Retinal pigment epithelial cell (primary cell): ENCODE results near the gene PDE4D.
"Not testable (repeated sequence)": the region's sequence is repeated elsewhere in the genome, so short reads cannot be mapped to it uniquely, and the experiment has no call there.

Experiments used
- DNase-seq: peaks from one replicate; pipeline ENCODE4 v3.0.0-alpha.2; 2010; ENCODE audit warnings: low read depth
- H3K4me3 ChIP-seq: 2 replicates; pipeline ENCODE4 v1.5.1; 2011; ENCODE audit warnings: mild to moderate bottlenecking, low read length, control low read depth, moderate library complexity
- TF ChIP-seq, protein P1 (sequence below): conservative IDR thresholded peaks from 2 replicates; pipeline ENCODE4 v1.5.1; 2011; ENCODE audit warnings: low read depth, low read length, control low read depth, inconsistent platforms

The PDE4D gene

DNA sequence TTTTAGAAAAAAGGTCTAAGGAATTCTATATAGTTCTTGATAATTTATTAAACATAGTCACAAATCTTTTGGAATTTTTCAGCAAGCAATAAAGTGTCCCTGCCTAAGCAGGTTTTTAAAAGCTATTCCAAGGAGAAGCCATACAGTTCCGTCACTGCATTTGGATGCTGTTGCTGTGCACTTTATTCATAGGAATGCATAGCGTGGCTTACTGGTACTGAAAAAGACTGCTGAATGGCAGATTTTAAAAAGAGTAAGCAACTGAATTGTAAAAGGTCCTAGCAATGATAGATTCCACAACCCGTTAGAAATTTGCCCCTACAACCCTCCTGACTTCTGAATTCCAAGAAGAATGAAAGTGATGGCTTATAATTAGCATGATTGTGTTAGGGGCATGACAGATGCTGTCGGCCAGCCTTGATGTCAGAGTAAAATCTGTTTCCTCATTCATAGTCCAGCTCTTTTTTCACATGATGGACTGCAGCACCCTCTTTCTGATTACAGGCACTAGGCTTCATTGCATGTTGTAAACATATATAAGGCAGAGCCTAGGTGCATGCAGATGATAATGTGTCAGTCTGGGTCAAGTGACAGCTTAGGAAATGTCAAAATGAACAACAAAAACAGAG lies 227.0 kb downstream of the PDE4D start:
- TF ChIP-seq, protein P1, sequence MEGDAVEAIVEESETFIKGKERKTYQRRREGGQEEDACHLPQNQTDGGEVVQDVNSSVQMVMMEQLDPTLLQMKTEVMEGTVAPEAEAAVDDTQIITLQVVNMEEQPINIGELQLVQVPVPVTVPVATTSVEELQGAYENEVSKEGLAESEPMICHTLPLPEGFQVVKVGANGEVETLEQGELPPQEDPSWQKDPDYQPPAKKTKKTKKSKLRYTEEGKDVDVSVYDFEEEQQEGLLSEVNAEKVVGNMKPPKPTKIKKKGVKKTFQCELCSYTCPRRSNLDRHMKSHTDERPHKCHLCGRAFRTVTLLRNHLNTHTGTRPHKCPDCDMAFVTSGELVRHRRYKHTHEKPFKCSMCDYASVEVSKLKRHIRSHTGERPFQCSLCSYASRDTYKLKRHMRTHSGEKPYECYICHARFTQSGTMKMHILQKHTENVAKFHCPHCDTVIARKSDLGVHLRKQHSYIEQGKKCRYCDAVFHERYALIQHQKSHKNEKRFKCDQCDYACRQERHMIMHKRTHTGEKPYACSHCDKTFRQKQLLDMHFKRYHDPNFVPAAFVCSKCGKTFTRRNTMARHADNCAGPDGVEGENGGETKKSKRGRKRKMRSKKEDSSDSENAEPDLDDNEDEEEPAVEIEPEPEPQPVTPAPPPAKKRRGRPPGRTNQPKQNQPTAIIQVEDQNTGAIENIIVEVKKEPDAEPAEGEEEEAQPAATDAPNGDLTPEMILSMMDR = peak; percentile 19
- DNase-seq = no peak
- no peak overlapping the region for H3K4me3 ChIP-seq

DNA sequence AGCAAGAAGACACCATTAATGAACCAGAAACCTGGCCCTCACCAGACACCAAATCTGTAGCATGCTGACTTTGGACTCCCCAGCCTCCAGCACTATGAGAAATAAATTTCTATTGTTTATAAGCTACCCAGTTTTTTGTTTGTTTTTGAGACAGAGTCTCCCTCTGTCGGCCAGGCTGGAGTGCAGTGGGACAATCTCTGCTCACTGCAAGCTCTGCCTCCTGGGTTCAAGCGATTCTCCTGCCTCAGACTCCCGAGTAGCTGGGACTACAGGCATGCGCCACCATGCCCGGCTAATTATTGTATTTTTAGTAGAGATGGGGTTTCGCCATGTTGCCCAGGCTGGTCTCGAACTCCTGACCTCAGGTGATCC lies 227.7 kb downstream of the PDE4D start:
- TF ChIP-seq, protein P1 = peak; percentile 2
- DNase-seq, H3K4me3 ChIP-seq: not testable (repeated sequence)

DNA sequence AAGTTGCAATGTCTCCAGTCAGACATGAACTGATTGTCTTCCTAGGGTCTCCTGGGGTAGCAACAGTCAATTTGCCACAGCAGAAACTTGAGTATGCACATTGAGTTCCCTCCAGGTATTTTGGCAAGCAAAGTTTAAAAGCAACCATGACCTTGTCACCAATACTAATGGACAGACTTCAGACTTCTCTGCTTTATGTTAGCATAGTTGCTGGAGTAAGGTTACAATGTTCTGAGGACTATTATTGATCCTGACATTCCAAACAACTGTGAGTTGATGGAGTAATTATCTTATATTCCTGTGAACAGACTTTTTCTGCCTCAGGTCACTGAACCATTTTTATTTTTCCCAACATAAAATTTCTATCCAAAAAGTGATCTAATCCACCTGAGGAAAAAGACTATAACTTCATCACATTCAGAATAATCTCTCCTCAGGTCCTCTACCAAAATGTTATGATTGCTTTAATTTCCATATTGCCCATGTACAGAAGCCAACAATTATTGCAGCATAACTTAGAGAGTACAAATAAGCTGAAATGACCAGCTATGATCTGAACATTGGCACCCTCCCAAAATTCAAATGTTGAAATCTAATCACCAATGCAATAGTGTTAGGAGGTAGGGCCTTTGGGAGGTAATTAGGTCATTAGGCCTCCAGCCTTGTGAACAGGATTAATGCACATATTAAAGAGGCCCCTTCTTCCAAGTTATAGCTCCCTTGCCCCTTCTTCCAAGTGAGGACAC lies 228.3 kb downstream of the PDE4D start:
- H3K4me3 ChIP-seq = no peak overlapping the region
- DNase-seq = peak; percentile 62
- TF ChIP-seq, protein P1 = no peak

GRCh38 chr5:59661954-59662615 lies 231.4 kb downstream of the PDE4D start:
- H3K4me3 ChIP-seq = no peak overlapping the region
- TF ChIP-seq, protein P1 = no peak
- no peak for DNase-seq

- no peak overlapping the region for H3K4me3 ChIP-seq
- DNase-seq = no peak
- TF ChIP-seq, protein P1 = no peak
These were observed 232.2 kb downstream of the PDE4D start for GRCh38 chr5:59661311-59661710.

DNA sequence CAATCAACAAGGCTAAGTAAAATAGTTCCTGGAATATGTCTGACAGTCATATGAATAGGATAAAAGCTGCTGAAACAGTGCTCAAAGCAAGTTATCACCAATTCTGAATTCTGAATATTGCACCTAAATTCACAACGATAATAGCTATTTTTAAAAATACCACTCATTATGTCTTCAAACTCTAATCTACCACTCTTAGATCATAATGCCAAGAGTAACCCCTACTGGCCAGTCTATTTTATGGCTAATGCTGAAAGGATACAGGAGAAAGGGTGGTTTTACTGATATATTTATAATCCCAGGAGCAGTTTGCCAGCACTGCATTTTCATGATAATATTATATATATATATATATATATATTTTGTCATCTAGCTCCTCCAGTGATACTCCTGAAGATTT lies 232.8 kb downstream of the PDE4D start:
- DNase-seq = no peak
- H3K4me3 ChIP-seq = no peak overlapping the region
- TF ChIP-seq, protein P1 = peak; percentile 66
